NCI-H1694 treated with DMSO at 0.1 percent for 48 hours (cell line): ENCODE data around the gene UBE2J2.

Experiments used
- DNase-seq: peaks from one replicate; lab custom pipeline; 2025; lab: John Stamatoyannopoulos, UW

UBE2J2 gene

GRCh38 chr1:1280782-1281481, 7.3 kb upstream of the UBE2J2 start:
- DNase-seq: no peak

GRCh38 chr1:1279028-1279427, 5.4 kb upstream of the UBE2J2 start:
- DNase-seq: no peak

- DNase-seq: no peak
These were observed 5.0 kb upstream of the UBE2J2 start for GRCh38 chr1:1278620-1279019.

GRCh38 chr1:1275836-1276235, 2.2 kb upstream of the UBE2J2 start:
- no peak for DNase-seq

- no peak for DNase-seq
These were observed 1.3 kb upstream of the UBE2J2 start for GRCh38 chr1:1274931-1275431.

- no peak for DNase-seq
These were observed 761 bp upstream of the UBE2J2 start for GRCh38 chr1:1274299-1274930.

GRCh38 chr1:1273209-1273511, 494 bp downstream of the UBE2J2 start:
- DNase-seq: no peak

GRCh38 chr1:1272341-1273208, 1.1 kb downstream of the UBE2J2 start:
- DNase-seq: no peak

- no peak for DNase-seq
These were observed 2.8 kb downstream of the UBE2J2 start for GRCh38 chr1:1270813-1271212.

GRCh38 chr1:1268284-1268682, 5.4 kb downstream of the UBE2J2 start:
- DNase-seq: no peak

GRCh38 chr1:1267488-1268283, 6.0 kb downstream of the UBE2J2 start:
- no peak for DNase-seq

GRCh38 chr1:1264868-1265272, 8.8 kb downstream of the UBE2J2 start:
- DNase-seq: no peak

GRCh38 chr1:1264026-1264425, 9.6 kb downstream of the UBE2J2 start:
- no peak for DNase-seq

- no peak for DNase-seq
These were observed 10.9 kb downstream of the UBE2J2 start for GRCh38 chr1:1262758-1263157.

- DNase-seq: no peak
These were observed 11.6 kb downstream of the UBE2J2 start for GRCh38 chr1:1262071-1262470.

GRCh38 chr1:1260843-1261560, 12.7 kb downstream of the UBE2J2 start:
- DNase-seq: no peak

- DNase-seq: no peak
These were observed 13.6 kb downstream of the UBE2J2 start for GRCh38 chr1:1259951-1260600.

GRCh38 chr1:1259540-1259939, 14.1 kb downstream of the UBE2J2 start:
- no peak for DNase-seq

GRCh38 chr1:1259119-1259488, 14.6 kb downstream of the UBE2J2 start:
- DNase-seq: no peak

- no peak for DNase-seq
These were observed 16.4 kb downstream of the UBE2J2 start for GRCh38 chr1:1256956-1257871.
